WTC11 (cell line): Measurements from ENCODE around the gene GSTO1.

Experiments
- TCF7 ChIP-seq: sonication (generic); formaldehyde crosslinking; IDR thresholded peaks from 2 replicates; pipeline ENCODE4 v1.8.0; 2022; ENCODE audit warnings: mild to moderate bottlenecking, low read depth, missing genetic modification reagents, moderate library complexity
- TF ChIP-seq, protein P1 (sequence below): fragments of 200-600 bp; IDR thresholded peaks from 2 replicates; pipeline ENCODE4 v1.8.0; 2022; ENCODE audit warnings: antibody characterized with exemption
- TF ChIP-seq, protein P2 (sequence below): sonication (generic); formaldehyde crosslinking; IDR thresholded peaks from 2 replicates; pipeline ENCODE4 v1.8.0; 2022; ENCODE audit warnings: missing genetic modification reagents
- TF ChIP-seq, protein P3 (sequence below): fragments of 250-450 bp; sonication (Bioruptor Pico); IDR thresholded peaks from 2 replicates; pipeline ENCODE4 v1.9.0; 2021; ENCODE audit warnings: mild to moderate bottlenecking
- TF ChIP-seq, protein P4 (sequence below): sonication (generic); formaldehyde crosslinking; IDR thresholded peaks from 2 replicates; pipeline ENCODE4 v1.8.0; 2023; ENCODE audit warnings: missing genetic modification reagents

DNA sequence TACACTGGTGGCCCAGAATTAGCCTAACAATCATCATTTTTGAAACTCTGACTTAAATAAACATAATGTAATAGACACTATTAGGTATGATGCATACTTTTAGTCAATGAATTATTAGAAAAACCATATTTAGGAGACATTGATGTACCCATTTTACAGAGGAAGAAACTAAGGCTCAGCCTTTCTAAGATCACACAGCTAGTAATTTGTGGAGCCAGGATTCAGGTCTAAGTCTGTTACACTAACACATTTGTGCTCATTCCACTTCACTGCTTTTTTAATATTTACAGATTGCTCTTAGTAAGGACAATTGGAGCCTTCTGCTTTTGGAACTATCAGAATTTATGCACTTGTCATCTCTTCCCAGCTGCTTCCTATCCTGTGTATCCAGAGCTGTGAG, 31.4 kb upstream of the GSTO1 start:
- TF ChIP-seq, protein P1, sequence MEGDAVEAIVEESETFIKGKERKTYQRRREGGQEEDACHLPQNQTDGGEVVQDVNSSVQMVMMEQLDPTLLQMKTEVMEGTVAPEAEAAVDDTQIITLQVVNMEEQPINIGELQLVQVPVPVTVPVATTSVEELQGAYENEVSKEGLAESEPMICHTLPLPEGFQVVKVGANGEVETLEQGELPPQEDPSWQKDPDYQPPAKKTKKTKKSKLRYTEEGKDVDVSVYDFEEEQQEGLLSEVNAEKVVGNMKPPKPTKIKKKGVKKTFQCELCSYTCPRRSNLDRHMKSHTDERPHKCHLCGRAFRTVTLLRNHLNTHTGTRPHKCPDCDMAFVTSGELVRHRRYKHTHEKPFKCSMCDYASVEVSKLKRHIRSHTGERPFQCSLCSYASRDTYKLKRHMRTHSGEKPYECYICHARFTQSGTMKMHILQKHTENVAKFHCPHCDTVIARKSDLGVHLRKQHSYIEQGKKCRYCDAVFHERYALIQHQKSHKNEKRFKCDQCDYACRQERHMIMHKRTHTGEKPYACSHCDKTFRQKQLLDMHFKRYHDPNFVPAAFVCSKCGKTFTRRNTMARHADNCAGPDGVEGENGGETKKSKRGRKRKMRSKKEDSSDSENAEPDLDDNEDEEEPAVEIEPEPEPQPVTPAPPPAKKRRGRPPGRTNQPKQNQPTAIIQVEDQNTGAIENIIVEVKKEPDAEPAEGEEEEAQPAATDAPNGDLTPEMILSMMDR: no peak
- TF ChIP-seq, protein P2, sequence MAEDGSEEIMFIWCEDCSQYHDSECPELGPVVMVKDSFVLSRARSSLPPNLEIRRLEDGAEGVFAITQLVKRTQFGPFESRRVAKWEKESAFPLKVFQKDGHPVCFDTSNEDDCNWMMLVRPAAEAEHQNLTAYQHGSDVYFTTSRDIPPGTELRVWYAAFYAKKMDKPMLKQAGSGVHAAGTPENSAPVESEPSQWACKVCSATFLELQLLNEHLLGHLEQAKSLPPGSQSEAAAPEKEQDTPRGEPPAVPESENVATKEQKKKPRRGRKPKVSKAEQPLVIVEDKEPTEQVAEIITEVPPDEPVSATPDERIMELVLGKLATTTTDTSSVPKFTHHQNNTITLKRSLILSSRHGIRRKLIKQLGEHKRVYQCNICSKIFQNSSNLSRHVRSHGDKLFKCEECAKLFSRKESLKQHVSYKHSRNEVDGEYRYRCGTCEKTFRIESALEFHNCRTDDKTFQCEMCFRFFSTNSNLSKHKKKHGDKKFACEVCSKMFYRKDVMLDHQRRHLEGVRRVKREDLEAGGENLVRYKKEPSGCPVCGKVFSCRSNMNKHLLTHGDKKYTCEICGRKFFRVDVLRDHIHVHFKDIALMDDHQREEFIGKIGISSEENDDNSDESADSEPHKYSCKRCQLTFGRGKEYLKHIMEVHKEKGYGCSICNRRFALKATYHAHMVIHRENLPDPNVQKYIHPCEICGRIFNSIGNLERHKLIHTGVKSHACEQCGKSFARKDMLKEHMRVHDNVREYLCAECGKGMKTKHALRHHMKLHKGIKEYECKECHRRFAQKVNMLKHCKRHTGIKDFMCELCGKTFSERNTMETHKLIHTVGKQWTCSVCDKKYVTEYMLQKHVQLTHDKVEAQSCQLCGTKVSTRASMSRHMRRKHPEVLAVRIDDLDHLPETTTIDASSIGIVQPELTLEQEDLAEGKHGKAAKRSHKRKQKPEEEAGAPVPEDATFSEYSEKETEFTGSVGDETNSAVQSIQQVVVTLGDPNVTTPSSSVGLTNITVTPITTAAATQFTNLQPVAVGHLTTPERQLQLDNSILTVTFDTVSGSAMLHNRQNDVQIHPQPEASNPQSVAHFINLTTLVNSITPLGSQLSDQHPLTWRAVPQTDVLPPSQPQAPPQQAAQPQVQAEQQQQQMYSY (CRISPR knock-in tag): no peak
- TF ChIP-seq, protein P3, sequence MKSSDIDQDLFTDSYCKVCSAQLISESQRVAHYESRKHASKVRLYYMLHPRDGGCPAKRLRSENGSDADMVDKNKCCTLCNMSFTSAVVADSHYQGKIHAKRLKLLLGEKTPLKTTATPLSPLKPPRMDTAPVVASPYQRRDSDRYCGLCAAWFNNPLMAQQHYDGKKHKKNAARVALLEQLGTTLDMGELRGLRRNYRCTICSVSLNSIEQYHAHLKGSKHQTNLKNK (CRISPR knock-in tag): no peak
- TF ChIP-seq TCF7 (CRISPR knock-in tag): no peak
- TF ChIP-seq, protein P4, sequence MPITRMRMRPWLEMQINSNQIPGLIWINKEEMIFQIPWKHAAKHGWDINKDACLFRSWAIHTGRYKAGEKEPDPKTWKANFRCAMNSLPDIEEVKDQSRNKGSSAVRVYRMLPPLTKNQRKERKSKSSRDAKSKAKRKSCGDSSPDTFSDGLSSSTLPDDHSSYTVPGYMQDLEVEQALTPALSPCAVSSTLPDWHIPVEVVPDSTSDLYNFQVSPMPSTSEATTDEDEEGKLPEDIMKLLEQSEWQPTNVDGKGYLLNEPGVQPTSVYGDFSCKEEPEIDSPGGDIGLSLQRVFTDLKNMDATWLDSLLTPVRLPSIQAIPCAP (CRISPR knock-in tag): no peak
